Measurements from ENCODE around the gene HAUS2.
"Not testable (repeated sequence)": the region's sequence is repeated elsewhere in the genome, so short reads cannot be mapped to it uniquely, and the experiment has no call there.

The HAUS2 gene

DNA sequence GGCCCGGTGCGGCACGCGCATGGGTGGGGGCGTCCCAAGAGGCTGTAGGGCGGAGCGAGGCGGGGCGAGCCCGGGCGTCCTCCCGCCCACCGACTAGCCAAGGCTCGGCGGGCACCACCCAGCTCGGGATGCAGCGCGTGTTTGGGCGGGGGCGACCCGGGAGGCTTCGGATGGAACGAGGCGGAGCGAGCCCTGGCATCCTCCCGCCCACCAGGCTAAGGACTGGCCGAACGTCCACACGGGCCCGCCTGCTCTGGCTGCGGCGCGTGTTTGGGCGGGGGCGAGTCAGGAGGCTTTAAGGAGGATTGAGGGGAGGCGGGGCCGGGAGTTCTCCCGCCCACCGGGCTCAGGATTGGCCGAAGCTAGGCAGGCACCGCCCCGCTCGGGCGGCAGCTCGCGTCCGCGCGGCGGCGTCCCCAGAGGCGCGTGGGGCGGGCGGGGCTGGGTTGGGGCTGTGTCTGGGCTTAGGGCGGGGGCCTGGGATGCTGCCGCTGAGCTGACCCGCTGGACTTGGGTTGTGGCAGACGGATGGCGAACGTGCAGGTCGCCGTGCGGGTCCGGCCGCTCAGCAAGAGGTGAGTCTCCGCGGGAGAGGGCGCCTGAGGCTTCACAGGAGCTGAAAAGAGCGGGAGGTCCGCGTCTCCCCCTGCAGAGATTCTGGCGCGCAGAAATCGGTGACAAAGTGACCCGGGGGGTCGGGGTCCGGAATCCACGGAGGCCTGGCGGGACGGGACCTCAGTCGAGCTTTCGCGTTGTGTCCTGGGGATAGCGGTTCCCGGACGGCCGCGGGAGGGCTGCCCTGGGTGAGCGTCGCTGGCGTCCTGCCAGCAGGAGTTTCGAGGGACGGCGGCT lies 26.8 kb downstream of the HAUS2 start, which contains the start of gene STARD9:
Gene STARD9 (plus strand): TSS at position 419 of the 852 bp plus-strand sequence. CDS start 110 bp downstream, at position 529.
- DNase-seq (ENCODE audit: low read depth, low spot score), result peak; percentile 97

DNA sequence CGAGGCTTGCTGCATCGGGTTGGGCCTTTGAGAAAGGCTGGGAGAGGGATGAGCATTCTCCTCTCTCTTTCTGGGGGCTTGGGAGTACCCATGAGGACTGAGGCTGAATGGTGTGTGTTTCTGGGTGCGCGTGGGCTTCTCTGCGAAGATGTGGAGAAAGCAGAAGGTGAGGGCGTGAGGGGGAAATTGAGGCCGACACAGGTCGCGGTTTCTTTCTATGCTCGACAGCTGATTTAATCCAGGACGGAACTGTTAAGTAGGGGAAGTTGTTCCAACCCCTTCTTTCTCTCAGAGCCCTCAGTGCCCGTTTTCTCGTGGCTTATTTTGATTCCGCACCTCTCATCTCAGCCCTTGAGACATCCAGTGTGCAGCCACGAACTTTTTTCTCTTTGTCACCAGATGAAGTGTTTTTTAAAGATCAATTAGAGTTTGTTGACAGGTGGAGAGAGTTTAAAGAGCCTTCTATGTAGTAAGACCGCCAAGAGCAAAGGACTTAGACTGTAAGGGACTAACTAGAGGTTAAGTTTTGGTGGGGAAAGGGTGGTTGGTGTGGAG lies 27.5 kb downstream of the HAUS2 start:
- DNase-seq (ENCODE audit: low read depth, low spot score), result no peak

DNA sequence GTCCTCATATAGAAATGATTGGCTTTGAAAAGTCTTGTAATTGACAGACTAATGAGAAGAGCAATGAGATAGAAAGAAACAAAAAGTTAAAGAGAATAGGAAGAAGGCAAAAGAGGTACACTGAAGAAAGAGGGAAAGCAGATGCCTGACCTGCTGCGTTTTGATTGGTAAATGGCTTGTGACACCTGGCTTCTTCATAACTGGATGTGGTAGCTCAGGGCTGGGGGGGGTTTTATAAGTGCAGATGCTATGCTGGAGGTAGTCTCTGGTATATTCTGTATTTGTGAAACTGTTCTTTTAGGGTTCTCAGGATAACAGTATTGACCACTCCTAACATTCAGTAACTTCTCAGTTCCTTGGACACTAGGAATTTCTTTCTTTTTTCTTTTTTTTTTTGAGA lies 28.1 kb downstream of the HAUS2 start:
- no peak for DNase-seq (ENCODE audit: low read depth, low spot score)

DNA sequence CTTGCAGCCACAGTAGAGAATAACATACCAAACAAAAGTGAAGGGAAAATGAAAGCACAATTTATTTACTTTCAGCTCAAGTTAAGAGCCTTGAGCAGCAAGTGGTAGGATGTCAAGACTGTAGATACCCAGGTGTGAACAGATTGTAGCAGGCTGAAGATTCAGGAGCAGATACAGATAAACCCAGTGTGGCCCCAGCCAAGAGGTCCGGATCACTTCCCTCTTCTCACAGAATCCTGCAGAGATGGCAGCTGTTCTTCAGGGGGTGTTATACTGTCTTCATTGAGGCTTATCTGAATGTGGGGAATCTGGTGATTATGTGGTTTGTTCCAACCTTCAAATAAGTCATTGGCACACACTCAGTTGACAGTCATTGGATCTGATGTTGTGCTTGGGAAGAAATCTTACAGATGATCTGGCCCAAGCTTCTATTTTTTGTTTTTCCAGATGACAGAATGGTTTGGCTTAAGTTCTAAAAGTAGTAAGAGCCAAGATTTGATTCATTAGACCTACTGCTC lies 28.9 kb downstream of the HAUS2 start:
- DNase-seq (ENCODE audit: low read depth, low spot score), result no peak

DNA sequence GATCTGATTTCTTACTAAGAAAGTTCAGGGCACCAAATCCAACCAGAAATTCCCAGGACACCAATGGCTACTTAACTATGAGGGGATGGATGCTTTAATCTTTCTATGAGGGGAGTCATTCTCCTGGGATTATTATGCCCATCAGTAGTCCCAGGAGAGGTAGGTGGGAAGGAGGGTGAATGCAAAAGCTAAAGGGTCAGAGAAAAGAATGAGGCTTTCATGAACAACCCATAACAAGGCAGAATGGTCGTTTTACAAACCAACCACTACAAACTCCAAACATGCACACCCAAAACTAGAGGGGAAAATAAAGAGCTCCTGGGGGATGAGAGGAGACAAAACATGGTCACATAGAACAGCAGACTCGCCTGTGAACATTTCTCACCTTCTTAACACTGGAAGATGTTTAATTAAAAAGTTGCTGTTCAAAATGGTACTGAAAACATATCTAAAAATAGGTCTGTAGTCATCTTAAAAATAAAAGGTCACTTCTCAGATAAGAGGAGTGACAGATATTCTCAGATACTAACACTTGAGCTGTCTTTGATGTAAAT lies 30.4 kb downstream of the HAUS2 start:
- DNase-seq (ENCODE audit: low read depth, low spot score), result no peak

DNA sequence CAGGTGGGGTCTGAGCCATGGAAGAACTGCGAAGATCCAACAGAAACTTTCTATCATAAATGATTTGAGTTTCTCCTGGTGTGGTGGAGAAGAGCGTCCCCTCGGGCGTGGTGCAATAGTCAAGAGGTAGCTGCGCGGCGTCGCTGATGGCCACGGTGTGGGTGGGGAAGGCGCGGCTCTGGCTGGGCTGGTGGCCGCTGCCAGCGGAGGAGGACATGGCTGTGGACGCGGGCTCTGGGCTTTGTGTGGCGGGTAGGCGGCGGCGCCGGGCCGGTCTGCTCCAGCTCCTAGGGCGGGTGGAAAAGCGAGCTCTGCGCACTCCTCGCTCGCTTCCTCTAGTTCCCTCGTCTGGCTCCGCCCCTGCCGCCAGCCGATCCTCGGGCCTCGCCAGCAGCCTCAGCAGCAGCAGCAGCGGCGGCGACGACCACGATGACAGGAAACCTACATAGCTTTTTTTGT lies 32.7 kb downstream of the HAUS2 start:
- no peak for DNase-seq (ENCODE audit: low read depth, low spot score)

DNA sequence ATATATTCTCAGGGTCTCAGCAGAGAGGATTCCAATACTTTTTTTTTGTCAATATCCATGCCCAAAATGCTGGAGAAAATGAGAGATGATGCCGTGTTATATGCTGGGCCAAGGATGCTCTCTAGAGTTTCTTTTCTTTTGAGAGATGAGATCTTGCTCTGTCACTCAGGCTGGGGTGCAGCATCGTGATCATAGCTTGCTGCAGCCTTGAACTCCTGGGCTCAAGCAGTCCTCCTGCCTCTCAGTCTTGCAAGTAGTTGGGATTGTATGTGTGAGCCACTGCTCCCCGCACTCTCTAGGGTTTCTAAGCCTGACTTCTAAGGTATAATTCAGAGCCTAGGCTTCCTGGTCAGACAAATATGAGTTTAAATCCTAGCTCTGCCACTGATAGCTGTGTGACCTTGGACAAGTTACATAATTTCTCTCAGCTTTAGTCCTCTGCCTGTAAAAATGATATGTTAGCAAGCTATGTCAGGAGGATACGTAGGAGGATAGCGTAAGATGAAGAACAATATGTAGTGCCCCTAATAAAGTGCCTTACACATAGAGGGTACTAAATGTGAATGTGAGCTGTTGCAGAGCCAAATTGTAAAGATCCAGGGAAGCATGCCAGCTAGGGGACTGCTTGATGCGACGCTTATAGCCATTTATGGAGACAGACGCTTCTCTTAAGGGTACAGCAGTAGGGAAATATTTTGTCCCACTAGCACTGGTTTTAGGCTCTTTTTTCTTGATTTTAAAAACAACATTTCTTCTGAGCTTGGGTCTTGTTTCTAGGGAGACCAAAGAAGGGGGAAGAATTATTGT lies 34.1 kb downstream of the HAUS2 start:
- no peak for DNase-seq (ENCODE audit: low read depth, low spot score)

DNA sequence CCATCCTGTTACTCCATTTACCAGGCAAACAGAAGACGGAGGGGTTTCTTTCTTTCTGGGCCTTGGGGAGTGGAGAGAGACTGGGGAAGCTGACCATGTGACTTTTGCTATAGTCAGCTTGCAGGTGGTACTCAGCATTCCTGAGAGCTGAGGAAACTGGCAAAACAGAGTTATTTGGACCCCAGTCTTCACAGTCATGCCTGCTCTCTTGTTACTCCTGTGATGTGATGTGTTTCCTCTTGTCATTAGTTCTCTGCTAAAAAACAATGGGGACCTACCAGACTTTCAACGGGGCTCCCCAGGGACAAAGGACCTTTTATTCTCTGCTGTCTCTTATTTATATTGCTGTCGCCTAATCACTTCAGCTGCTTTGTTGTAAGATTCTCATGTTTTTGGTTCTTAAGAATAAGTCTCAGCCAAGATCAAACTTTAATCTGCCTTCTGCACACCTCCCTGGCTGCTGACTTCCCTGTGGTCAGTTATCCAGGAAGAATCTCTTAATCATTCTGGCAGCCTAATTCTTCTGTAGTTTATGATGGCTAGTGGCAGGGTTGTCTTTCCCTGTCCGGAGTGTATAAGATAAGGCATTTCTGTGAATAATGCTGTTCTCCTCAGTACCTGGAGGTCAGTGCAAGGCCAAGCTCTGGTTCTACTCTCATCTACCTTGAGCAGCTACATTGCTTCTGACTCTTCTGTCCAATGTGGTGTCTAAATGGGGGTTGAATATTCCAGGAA lies 35.6 kb downstream of the HAUS2 start:
- no peak for DNase-seq (ENCODE audit: low read depth, low spot score)

DNA sequence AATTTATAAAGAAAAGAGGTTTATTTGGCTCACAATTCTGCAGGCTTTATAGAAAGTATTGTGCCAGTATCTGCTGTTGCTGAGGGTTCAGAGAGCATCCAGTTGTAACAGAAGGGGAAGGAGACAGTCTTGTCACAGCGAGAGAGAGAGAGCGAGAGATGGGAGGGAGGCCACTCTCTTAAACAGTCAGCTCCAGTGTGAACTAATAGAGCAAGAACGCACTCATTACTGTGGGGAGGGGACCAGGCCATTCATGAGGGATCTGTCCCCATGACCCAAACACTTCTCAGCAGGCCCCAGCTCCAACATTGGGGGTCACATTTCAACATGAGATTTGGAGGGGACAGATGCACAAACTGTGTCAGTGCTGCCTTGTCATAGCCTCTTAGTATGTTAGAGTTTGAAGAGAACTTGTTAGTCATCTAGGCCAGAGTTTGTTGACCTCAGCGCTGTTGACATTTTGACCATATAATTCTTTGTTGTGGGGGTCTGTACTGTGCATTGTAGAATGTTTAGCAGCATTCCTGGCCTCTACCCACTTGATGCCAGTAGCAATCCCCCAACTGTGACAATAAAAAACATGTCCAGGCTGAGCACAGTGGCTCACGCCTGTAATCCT lies 42.1 kb downstream of the HAUS2 start:
- DNase-seq (ENCODE audit: low read depth, low spot score), result no peak

DNA sequence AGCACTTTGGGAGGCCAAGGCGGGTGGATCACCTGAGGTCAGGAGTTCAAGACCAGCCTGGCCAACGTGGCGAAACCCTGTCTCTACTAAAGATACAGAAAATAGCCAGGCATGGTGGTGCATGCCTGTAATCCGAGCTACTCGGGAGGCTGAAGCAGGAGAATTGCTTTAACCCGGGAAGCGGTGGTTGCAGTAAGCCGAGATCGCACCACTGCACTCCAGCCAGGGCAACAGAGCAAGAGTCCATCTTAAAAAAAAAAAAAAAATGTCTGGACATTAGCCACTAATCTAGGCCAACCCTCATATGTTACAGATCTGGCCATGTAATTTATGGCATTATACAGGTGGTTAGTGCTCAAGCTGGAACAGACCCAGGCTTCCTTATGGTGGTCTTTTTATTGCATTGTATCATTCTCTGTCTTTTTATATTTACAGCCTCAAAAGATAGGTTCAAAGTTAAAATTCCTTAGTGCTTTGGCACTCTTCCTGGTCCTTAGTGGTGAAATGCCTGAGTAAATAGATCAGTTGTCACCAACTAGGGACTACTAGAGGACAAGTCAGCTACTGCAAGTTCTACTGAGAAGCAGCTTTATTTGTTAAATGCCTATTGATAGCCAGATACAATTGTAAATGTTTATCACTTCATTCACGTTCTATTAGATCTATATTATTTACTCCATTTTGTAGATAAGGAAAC lies 42.7 kb downstream of the HAUS2 start:
- DNase-seq (ENCODE audit: low read depth, low spot score), result no peak

DNA sequence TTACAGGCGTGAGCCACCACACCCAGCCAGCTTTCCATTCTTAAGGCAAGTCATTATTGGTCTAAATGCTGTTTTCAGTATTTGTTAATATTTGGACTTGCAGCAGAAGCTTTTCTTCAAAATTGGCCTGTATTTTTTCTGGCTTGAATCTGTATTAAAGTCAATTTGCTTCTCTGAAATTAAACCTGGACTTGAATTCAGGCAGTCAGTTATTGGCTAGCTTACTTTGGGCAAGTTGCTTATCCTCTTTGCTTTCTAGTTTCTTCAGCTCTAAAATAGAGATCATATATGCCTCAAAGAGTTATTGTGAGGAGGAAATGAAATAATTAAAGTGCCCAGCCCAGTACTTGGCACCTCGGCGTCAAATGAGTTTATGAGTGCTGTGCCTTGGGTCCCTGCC lies 44.1 kb downstream of the HAUS2 start:
- no peak for DNase-seq (ENCODE audit: low read depth, low spot score)

DNA sequence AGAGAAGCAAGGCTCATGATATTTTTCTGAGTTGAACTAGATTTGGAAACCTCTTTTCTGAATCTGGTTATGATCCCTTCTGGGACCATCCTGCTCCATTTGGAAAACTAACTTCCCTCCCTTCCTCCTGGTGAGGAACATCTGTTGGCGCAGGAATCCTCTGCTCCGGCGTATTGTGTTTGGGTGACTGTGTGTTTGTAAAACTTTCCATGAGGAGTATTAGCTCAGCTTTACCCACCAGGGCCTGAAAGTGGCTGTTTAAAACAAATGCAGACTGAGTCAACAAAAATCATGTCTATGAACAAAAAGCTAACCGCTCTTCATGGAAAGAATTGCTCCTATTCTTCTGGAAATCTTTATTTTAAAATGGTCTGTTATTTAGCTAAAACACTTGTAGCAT lies 44.5 kb downstream of the HAUS2 start:
- DNase-seq (ENCODE audit: low read depth, low spot score), result no peak

DNA sequence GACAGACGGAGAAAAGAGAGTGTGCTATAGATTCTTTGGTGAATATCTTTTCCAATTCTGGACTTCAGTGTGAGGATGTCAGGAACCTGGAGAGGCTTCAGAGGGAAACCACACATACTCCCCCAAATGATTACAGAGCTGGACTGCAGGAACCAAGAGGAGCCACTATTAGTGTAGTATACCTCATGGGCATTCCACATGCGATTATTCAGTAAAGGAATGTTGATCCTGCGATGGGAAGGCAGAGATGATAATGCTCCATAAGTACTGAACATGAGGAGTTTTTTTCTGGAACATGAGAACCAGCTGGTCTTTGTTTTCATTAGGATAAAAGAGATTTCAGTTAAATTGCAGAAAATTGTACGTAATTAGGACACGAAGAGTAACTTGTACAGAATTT lies 45.5 kb downstream of the HAUS2 start:
- DNase-seq (ENCODE audit: low read depth, low spot score), result no peak

DNA sequence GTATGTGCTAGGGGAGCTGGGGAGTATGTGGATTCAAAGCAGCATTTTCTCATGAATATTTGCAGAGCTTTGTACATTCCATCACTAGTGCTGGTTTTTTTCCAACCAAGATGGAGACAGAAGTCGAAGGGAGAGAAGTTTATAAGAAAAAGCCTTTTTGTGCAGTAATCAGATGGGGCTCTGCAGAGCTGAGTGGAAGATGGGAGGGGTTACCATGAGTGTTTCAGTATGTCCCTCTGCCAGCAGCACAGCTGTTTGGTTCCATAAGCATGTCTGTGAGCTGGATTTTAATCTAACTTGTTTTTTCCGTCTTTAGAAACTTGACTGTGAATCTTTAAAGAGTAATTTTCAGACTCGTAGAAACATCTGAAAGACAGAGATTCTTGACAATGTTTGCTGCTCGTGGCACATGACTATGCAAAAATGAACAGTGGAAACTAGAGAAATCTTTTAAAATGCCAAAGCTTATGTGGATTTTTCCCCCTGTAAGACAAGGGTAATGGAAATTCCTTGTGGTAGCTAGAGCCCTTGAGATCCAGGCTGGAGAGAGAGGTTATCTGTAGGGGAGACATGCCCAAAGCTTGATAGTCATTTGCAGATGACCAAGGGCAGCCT lies 47.1 kb downstream of the HAUS2 start:
- no peak for DNase-seq (ENCODE audit: low read depth, low spot score)

DNA sequence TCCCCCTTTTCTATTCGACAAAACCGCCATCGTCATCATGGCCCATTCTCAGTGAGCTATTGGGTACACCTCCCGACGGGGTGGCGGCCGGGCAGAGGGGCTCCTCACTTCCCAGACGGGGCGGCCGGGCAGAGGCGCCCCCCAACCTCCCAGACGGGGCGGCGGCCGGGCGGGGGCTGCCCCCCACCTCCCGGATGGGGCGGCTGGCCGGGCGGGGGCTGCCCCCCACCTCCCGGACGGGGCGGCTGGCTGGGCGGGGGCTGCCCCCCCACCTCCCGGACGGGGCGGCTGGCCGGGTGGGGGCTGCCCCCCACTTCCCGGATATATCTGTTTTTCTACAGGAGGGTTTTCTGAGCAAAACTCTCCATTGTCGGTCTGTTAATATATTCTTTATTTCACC lies 52.7 kb downstream of the HAUS2 start:
- DNase-seq (ENCODE audit: low read depth, low spot score), result not testable (repeated sequence)

DNA sequence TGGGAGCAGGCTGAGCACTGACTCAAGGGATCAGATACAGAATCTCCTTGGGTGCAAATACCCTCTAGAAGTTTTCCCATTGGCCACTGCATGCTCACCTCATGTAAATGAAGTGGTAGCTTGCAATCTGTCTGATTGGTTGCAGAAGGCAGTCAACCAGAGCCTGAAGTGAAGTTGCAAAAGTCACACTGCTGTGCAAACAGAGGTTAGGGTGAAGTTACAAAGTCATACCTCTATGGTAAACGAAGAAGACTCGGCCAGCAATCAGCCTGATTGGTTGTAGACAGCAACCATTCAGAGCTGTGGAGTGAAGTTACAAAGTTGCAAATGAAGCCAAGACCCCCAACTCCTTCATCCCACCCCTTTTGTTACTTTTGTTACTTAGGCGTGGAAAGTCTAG lies 53.9 kb downstream of the HAUS2 start:
- no peak for DNase-seq (ENCODE audit: low read depth, low spot score)

DNA sequence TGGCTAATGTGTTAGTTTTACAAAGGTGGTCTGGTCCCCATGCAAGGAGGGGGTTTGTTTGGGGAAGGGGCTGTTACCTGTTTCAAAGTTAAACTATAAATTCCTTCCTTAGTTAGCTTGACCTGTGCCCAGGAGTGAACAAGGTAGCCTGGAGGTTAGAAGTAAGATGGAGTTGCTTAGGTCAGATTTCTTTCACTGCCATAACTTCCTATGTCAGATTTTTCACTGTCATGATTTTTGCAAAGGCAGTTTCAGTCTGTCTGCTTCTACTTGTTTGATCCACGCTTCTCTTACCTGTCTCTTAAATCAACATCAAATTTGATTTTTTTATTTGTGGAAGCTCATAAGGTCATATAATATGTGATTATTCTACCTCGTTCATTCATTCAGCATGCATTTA lies 55.3 kb downstream of the HAUS2 start:
- DNase-seq (ENCODE audit: low read depth, low spot score), result no peak

DNA sequence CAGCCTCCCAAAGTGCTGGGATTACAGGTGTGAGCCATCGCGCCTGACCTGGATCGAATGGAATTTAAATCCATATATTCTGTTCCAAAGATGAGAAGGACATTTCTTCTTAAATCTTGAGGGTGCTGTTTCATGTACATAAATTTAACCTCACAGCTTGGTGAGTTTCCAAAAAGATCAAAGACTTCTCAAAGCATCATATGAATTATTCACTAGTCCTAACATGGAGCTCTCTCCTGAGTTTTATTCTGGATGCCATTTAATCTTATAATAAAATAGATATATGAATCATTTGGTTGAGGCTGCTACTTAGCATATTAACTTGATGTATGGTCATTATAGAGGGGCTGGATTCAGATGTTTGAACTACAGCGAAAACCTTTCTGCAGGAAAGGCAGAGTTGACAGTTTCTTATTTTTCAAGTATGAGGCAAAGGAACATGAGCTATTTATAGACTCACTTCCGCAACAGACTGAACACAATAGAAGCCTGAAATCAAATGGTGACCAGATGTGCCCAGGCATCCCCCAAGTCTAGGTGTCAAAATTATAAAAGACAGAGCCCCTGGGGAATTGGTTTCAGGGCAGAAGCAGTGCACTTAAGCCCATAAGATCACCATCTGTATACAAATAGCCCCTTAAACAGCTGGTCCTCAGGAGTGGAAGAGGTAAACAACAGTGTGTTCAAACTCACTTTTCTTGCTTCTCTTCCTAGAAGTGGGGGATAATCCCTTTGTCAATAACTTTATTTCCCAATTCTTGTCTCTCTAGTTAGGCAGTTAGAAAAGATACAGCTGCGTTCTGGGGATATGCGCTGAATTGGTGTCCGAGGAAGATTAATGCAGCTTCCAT lies 56.5 kb downstream of the HAUS2 start:
- DNase-seq (ENCODE audit: low read depth, low spot score), result no peak

DNA sequence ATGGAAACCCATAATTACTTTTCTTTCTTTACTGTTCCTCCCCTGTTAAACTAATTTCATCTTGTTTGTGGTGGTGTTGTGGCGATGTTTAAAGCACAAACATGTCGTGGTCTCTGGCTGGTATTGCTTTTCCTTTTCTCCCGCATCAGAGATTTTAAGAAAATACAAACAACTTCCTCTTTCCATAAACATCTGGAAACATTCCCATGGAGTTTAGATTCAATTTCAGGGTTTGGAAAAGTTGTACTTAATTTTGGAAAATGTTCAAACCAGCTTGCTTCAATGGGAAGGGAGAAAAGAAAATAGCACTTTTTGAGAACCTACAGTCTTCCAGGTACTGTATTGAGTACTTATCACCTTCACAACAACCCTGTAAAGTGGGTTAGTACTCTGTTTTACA lies 57.2 kb downstream of the HAUS2 start:
- no peak for DNase-seq (ENCODE audit: low read depth, low spot score)

Measured in smooth muscle cell of the brain vasculature (primary cell).